Astrocyte (in vitro differentiated cells and primary cell): ENCODE results near the gene NDUFB1. TPM values are rescaled to one million over a fixed set of nuclear protein-coding genes. Genes with fewer than 3 reads are reported as not detected.

Experiments
- DNase-seq: peaks from one replicate; pipeline ENCODE4 v3.0.0-alpha.2; 2010; ENCODE audit warnings: low read depth
- FAIRE-seq: peaks from 2 replicates; lab custom pipeline; 2011; peaks lifted over from hg19 to GRCh38; lab: Jason Lieb, UNC
- H2AFZ ChIP-seq: 2 replicates; pipeline ENCODE4 v1.6.0; 2012; ENCODE audit warnings: low read depth, low read length, inconsistent platforms
- H3K27ac ChIP-seq: 2 replicates; pipeline ENCODE4 v1.5.1; 2011; ENCODE audit warnings: low read depth, low read length, inconsistent platforms
- H3K27me3 ChIP-seq: 2 replicates; pipeline ENCODE4 v1.6.0; 2011; ENCODE audit warnings: low read length, inconsistent platforms; ENCODE audit not compliant: insufficient read depth
- H3K36me3 ChIP-seq: 2 replicates; pipeline ENCODE4 v1.5.1; 2011; ENCODE audit warnings: low read length, inconsistent platforms; ENCODE audit not compliant: insufficient read depth
- H3K4me1 ChIP-seq: 2 replicates; pipeline ENCODE4 v1.5.1; 2011; ENCODE audit warnings: low read length, inconsistent platforms; ENCODE audit not compliant: insufficient read depth
- H3K4me2 ChIP-seq: 2 replicates; pipeline ENCODE4 v1.6.0; 2012; ENCODE audit warnings: low read length, inconsistent platforms
- H3K4me3 ChIP-seq: 2 replicates; pipeline ENCODE4 v1.5.1; 2011; ENCODE audit warnings: low read depth, mild to moderate bottlenecking, low read length, inconsistent platforms; ENCODE audit not compliant: insufficient read depth
- H3K79me2 ChIP-seq: 2 replicates; pipeline ENCODE4 v1.6.0; 2012; ENCODE audit warnings: mild to moderate bottlenecking, low read length, inconsistent platforms; ENCODE audit not compliant: insufficient read depth
- H3K9ac ChIP-seq: 2 replicates; pipeline ENCODE4 v1.6.0; 2012; ENCODE audit warnings: mild to moderate bottlenecking, low read length, inconsistent platforms
- H3K9me3 ChIP-seq: 2 replicates; pipeline ENCODE4 v1.5.1; 2012; ENCODE audit warnings: low read depth, mild to moderate bottlenecking, low read length, inconsistent platforms; ENCODE audit not compliant: insufficient read depth
- H4K20me1 ChIP-seq: 2 replicates; pipeline ENCODE4 v1.6.0; 2012; ENCODE audit warnings: low read length, inconsistent platforms; ENCODE audit not compliant: insufficient read depth
- H3K27ac Mint-ChIP-seq: one replicate; pipeline ENCODE4 v1.8.0; 2021; ENCODE audit warnings: mild to moderate bottlenecking, mixed read lengths; ENCODE audit not compliant: unreplicated experiment
- H3K27me3 Mint-ChIP-seq: one replicate; pipeline ENCODE4 v1.8.0; 2021; ENCODE audit warnings: low read depth, mixed read lengths; ENCODE audit not compliant: unreplicated experiment
- H3K36me3 Mint-ChIP-seq: one replicate; pipeline ENCODE4 v1.8.0; 2021; ENCODE audit warnings: low read depth, mixed read lengths; ENCODE audit not compliant: unreplicated experiment
- H3K4me1 Mint-ChIP-seq: one replicate; pipeline ENCODE4 v1.8.0; 2021; ENCODE audit warnings: low read depth, mixed read lengths; ENCODE audit not compliant: unreplicated experiment
- H3K4me3 Mint-ChIP-seq: one replicate; pipeline ENCODE4 v1.8.0; 2021; ENCODE audit warnings: mild to moderate bottlenecking, moderate library complexity, mixed read lengths; ENCODE audit not compliant: unreplicated experiment
- H3K9me3 Mint-ChIP-seq: one replicate; pipeline ENCODE4 v1.8.0; 2021; ENCODE audit warnings: mild to moderate bottlenecking, mixed read lengths; ENCODE audit not compliant: unreplicated experiment
- EZH2 ChIP-seq: IDR thresholded peaks from 2 replicates; pipeline ENCODE4 v1.6.1; 2012; ENCODE audit warnings: mild to moderate bottlenecking, low read length, inconsistent platforms; ENCODE audit not compliant: insufficient read depth
- total RNA-seq: library from RNA; stranded (reverse); gene quantifications from 2 replicates; pipeline ENCODE4 v1.2.1, GENCODE V29; 2021
- TF ChIP-seq, protein P1 (sequence below): IDR thresholded peaks from 2 replicates; pipeline ENCODE4 v1.5.1; 2011; ENCODE audit warnings: low read depth, mild to moderate bottlenecking, inconsistent platforms, low read length, moderate library complexity; ENCODE audit not compliant: insufficient read depth

NDUFB1 gene
- total RNA-seq, 1 donor from 2014 or later = 108 TPM

DNA sequence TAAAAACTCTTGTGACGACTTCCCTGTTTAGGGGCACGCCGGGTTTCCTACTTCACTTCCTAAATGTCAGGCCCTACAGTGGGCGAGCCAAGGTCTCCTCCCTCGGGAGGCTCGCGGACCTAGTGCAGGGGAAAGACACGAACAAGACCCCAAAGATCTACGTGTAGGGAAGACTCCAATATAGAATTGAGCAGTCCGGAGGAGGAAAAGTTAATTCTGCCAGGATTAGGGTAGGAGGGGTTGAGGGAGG, 15.7 kb downstream of the NDUFB1 start:
- Histone ChIP-seq H2AFZ (peak overlapping the region; percentile 87), H3K36me3 (no peaks in the 10 kb centered on the region), H3K79me2 (peaks cover 45% of the 10 kb centered on the region), H3K27me3 (no peaks in the 10 kb centered on the region), H3K4me1 (peaks cover 4% of the 10 kb centered on the region), H4K20me1 (peaks cover 18% of the 10 kb centered on the region), H3K4me2 (peak overlapping the region; percentile 98), H3K9ac (peak overlapping the region; percentile 95), H3K9me3 (no peaks in the 10 kb centered on the region), H3K27ac (peak overlapping the region; percentile 89), H3K4me3 (peak overlapping the region; percentile 93)
- H3K36me3 Mint-ChIP-seq = peaks cover 3% of the 10 kb centered on the region
- H3K27me3 Mint-ChIP-seq = no peaks in the 10 kb centered on the region
- H3K4me1 Mint-ChIP-seq = peaks cover 3% of the 10 kb centered on the region
- DNase-seq (peak; percentile 45), FAIRE-seq (no peak)
- TF ChIP-seq, protein P1, sequence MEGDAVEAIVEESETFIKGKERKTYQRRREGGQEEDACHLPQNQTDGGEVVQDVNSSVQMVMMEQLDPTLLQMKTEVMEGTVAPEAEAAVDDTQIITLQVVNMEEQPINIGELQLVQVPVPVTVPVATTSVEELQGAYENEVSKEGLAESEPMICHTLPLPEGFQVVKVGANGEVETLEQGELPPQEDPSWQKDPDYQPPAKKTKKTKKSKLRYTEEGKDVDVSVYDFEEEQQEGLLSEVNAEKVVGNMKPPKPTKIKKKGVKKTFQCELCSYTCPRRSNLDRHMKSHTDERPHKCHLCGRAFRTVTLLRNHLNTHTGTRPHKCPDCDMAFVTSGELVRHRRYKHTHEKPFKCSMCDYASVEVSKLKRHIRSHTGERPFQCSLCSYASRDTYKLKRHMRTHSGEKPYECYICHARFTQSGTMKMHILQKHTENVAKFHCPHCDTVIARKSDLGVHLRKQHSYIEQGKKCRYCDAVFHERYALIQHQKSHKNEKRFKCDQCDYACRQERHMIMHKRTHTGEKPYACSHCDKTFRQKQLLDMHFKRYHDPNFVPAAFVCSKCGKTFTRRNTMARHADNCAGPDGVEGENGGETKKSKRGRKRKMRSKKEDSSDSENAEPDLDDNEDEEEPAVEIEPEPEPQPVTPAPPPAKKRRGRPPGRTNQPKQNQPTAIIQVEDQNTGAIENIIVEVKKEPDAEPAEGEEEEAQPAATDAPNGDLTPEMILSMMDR = no peak
- TF ChIP-seq EZH2 = no peak
- peaks cover 2% of the 10 kb centered on the region for H3K9me3 Mint-ChIP-seq
- peak overlapping the region; percentile 70 for H3K27ac Mint-ChIP-seq
- H3K4me3 Mint-ChIP-seq = peak overlapping the region; percentile 95

- peak overlapping the region; percentile 87 for H2AFZ ChIP-seq
- H3K4me3 ChIP-seq = peak overlapping the region; percentile 93
- H3K4me3 Mint-ChIP-seq = peak overlapping the region; percentile 95
- H3K4me2 ChIP-seq = peak overlapping the region; percentile 98
- TF ChIP-seq, protein P1 = no peak
- no peak for TF ChIP-seq EZH2
- FAIRE-seq (no peak), DNase-seq (peak; percentile 20)
- H3K9me3 ChIP-seq = no peaks in the 10 kb centered on the region
- H3K27ac Mint-ChIP-seq = peak overlapping the region; percentile 70
- H3K79me2 ChIP-seq = peaks cover 50% of the 10 kb centered on the region
- H3K36me3 Mint-ChIP-seq = peaks cover 3% of the 10 kb centered on the region
- H4K20me1 ChIP-seq = peaks cover 22% of the 10 kb centered on the region
- no peaks in the 10 kb centered on the region for H3K27me3 Mint-ChIP-seq
- H3K27me3 ChIP-seq = no peaks in the 10 kb centered on the region
- H3K9me3 Mint-ChIP-seq = peaks cover 2% of the 10 kb centered on the region
- H3K9ac ChIP-seq = peak overlapping the region; percentile 95
- peaks cover 4% of the 10 kb centered on the region for H3K4me1 ChIP-seq
- no peaks in the 10 kb centered on the region for H3K36me3 ChIP-seq
- H3K27ac ChIP-seq = peak overlapping the region; percentile 89
- peaks cover 3% of the 10 kb centered on the region for H3K4me1 Mint-ChIP-seq
Observed at GRCh38 chr14:92105073-92105892, 16.2 kb downstream of the NDUFB1 start.
